CD4-positive, alpha-beta T cell (primary cell): ENCODE results near the gene RUNX1. TPM values are rescaled to one million over a fixed set of nuclear protein-coding genes. Genes with fewer than 3 reads are reported as not detected.
A peak's percentile ranks its signal among the peaks of the same experiment; 100 is the strongest.

Experiments
- ATAC-seq: fragments of 200-7000 bp; cut with Tn5 transposase; one replicate; pipeline ENCODE4 v1.10.0; 2022; ENCODE audit warnings: mild to moderate bottlenecking; ENCODE audit not compliant: poor library complexity
- CTCF ChIA-PET: fragments of 350-600 bp; sonication (Branson Sonifier 250); formaldehyde crosslinking; loops from one replicate; lab custom pipeline; 2021; ENCODE audit warnings: antibody characterized with exemption, inconsistent platforms; lab: Charles Lee
- POLR2A ChIA-PET: fragments of 350-600 bp; sonication (Branson Sonifier 250); formaldehyde crosslinking; loops from one replicate; lab custom pipeline; 2021; ENCODE audit warnings: antibody characterized with exemption, inconsistent platforms; lab: Charles Lee
- DNase-seq, 14 experiments: peaks; one replicate each; pipeline ENCODE4 v3.0.0-alpha.2; 2013 to 2020; ENCODE audit warnings: mixed read lengths in 2 of 14
- H3K27ac ChIP-seq, 2 donors: one replicate each; pipeline versions ENCODE4 v1.5.1 to v1.7.0; 2013; ENCODE audit warnings: low read length in 2 of 2, low read depth in 1 of 2, mild to moderate bottlenecking in 1 of 2
- H3K27me3 ChIP-seq, 2 experiments: 1 replicate in 1 of 2; 2 replicates in 1 of 2; pipeline versions ENCODE4 v1.6.1 to v1.7.0; 2013; ENCODE audit warnings: low read length in 2 of 2, control low read depth in 1 of 2, mild to moderate bottlenecking in 1 of 2, moderate library complexity in 1 of 2; ENCODE audit not compliant: insufficient read depth in 2 of 2, control insufficient read depth in 1 of 2
- H3K36me3 ChIP-seq: one replicate; pipeline ENCODE4 v1.6.1; 2013; ENCODE audit warnings: low read length, control low read depth; ENCODE audit not compliant: insufficient read depth
- H3K4me1 ChIP-seq: one replicate; pipeline ENCODE4 v1.6.1; 2013; ENCODE audit warnings: low read length, control low read depth; ENCODE audit not compliant: insufficient read depth
- H3K4me3 ChIP-seq: one replicate; pipeline ENCODE4 v1.5.1; 2013; ENCODE audit warnings: mild to moderate bottlenecking, low read length, moderate library complexity
- H3K9me3 ChIP-seq, 2 experiments: 1 replicate in 1 of 2; 2 replicates in 1 of 2; pipeline versions ENCODE4 v1.6.1 to v1.7.0; 2013; ENCODE audit warnings: low read length in 2 of 2, mild to moderate bottlenecking in 2 of 2, control low read depth in 1 of 2, moderate library complexity in 1 of 2; ENCODE audit not compliant: control insufficient read depth in 1 of 2, insufficient read depth in 1 of 2
- H3K27ac Mint-ChIP-seq: one replicate; pipeline ENCODE4 v1.8.0; 2020; ENCODE audit warnings: mixed read lengths
- H3K27me3 Mint-ChIP-seq: one replicate; pipeline ENCODE4 v1.8.0; 2021; ENCODE audit warnings: mixed read lengths
- H3K36me3 Mint-ChIP-seq: one replicate; pipeline ENCODE4 v1.8.0; 2021; ENCODE audit warnings: low read depth, mixed read lengths
- H3K4me1 Mint-ChIP-seq: one replicate; pipeline ENCODE4 v1.8.0; 2021; ENCODE audit warnings: low read depth, mixed read lengths
- H3K4me3 Mint-ChIP-seq: one replicate; pipeline ENCODE4 v1.8.0; 2020; ENCODE audit warnings: mild to moderate bottlenecking, mixed read lengths
- H3K9me3 Mint-ChIP-seq: one replicate; pipeline ENCODE4 v1.8.0; 2020; ENCODE audit warnings: mixed read lengths
- intact Hi-C, 2 experiments: fragments of 100-400 bp; cut with DNase I in 1 of 2; cut with micrococcal nuclease in 1 of 2; formaldehyde crosslinking; loops; one replicate each; pipeline versions ENCODE4 v1.15.1 to v1.9.0; 2023 to 2025; cut with DNase I, micrococcal nuclease
- total RNA-seq, 174 experiments: library from RNA in 2 of 174; stranded (reverse) in 2 of 174; gene quantifications; one replicate each; pipeline ENCODE4 v1.2.3 and lab custom pipeline; 2021 to 2026
- TF ChIP-seq, protein P1 (sequence below): fragments of 200-600 bp; IDR thresholded peaks from one replicate; pipeline ENCODE4 v1.8.0; 2022; ENCODE audit warnings: antibody characterized with exemption, mild to moderate bottlenecking

RUNX1 gene
- total RNA-seq, 2 experiments from 2014 or later: 71.7 to 74.3 TPM

DNA sequence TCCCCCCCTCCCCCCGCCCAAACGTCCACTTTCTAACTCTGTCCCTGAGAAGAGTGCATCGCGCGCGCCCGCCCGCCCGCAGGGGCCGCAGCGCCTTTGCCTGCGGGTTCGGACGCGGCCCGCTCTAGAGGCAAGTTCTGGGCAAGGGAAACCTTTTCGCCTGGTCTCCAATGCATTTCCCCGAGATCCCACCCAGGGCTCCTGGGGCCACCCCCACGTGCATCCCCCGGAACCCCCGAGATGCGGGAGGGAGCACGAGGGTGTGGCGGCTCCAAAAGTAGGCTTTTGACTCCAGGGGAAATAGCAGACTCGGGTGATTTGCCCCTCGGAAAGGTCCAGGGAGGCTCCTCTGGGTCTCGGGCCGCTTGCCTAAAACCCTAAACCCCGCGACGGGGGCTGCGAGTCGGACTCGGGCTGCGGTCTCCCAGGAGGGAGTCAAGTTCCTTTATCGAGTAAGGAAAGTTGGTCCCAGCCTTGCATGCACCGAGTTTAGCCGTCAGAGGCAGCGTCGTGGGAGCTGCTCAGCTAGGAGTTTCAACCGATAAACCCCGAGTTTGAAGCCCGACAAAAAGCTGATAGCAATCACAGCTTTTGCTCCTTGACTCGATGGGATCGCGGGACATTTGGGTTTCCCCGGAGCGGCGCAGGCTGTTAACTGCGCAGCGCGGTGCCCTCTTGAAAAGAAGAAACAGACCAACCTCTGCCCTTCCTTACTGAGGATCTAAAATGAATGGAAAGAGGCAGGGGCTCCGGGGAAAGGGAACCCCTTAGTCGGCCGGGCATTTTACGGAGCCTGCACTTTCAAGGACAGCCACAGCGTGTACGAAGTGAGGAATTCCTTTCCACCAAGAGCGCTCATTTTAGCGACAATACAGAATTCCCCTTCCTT, 158.1 kb downstream of the RUNX1 start:
- peak in 4 of 14 experiments; percentile 31 to 46 (median 41) for DNase-seq
- intact Hi-C loops: loop anchor here (1.0 to 10.0 kb wide), 4 partner anchors 76 to 724 kb away; no protein-coding TSS in a partner anchor
- ATAC-seq: no peak
- H3K27ac ChIP-seq: peak overlapping the region in 1 of 2 donors; percentile 79
- TF ChIP-seq, protein P1, sequence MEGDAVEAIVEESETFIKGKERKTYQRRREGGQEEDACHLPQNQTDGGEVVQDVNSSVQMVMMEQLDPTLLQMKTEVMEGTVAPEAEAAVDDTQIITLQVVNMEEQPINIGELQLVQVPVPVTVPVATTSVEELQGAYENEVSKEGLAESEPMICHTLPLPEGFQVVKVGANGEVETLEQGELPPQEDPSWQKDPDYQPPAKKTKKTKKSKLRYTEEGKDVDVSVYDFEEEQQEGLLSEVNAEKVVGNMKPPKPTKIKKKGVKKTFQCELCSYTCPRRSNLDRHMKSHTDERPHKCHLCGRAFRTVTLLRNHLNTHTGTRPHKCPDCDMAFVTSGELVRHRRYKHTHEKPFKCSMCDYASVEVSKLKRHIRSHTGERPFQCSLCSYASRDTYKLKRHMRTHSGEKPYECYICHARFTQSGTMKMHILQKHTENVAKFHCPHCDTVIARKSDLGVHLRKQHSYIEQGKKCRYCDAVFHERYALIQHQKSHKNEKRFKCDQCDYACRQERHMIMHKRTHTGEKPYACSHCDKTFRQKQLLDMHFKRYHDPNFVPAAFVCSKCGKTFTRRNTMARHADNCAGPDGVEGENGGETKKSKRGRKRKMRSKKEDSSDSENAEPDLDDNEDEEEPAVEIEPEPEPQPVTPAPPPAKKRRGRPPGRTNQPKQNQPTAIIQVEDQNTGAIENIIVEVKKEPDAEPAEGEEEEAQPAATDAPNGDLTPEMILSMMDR: no peak
- Mint-ChIP-seq H3K9me3 (no peaks in the 10 kb centered on the region), H3K4me1 (peaks cover 69% of the 10 kb centered on the region), H3K27ac (peak overlapping the region; percentile 57), H3K4me3 (peak overlapping the region; percentile 83), H3K27me3 (no peaks in the 10 kb centered on the region), H3K36me3 (peaks cover 20% of the 10 kb centered on the region)
- H3K36me3 ChIP-seq: no peaks in the 10 kb centered on the region
- ChIA-PET POLR2A (interaction anchor here (1.2 to 7.9 kb wide), 8 partner anchors 43 to 160 kb away, joined by 3 to 115 read pairs (median 5); partner anchors contain the start of gene RUNX1), CTCF (interaction anchor here (1.0 to 2.1 kb wide), 20 partner anchors 10 to 510 kb away, joined by 3 to 25 read pairs (median 8); partner anchors contain the start of gene RUNX1)
- no peaks in the 10 kb centered on the region for H3K9me3 ChIP-seq
- H3K4me3 ChIP-seq: peak overlapping the region; percentile 80
- no peaks in the 10 kb centered on the region for H3K27me3 ChIP-seq
- H3K4me1 ChIP-seq: peaks cover 44% of the 10 kb centered on the region

DNA sequence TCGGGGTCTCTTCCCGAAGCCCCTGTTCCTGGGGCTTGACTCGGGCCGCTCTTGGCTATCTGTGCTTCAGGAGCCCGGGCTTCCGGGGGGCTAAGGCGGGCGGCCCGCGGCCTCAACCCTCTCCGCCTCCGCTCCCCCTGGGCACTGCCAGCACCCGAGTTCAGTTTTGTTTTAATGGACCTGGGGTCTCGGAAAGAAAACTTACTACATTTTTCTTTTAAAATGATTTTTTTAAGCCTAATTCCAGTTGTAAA, 158.7 kb downstream of the RUNX1 start:
- Histone ChIP-seq H3K27me3 (no peaks in the 10 kb centered on the region), H3K4me1 (peaks cover 47% of the 10 kb centered on the region), H3K4me3 (peak overlapping the region; percentile 80), H3K36me3 (no peaks in the 10 kb centered on the region), H3K9me3 (no peaks in the 10 kb centered on the region), H3K27ac (peak overlapping the region in 1 of 2 donors; percentile 79)
- H3K27ac Mint-ChIP-seq: peak overlapping the region; percentile 57
- intact Hi-C loops: loop anchor here (1.0 to 10.0 kb wide), 4 partner anchors 77 to 724 kb away; no protein-coding TSS in a partner anchor
- CTCF ChIA-PET: interaction anchor here (0.8 to 2.1 kb wide), 29 partner anchors 11 to 510 kb away, joined by 3 to 25 read pairs (median 5); partner anchors contain the start of gene RUNX1
- TF ChIP-seq, protein P1: no peak
- no peaks in the 10 kb centered on the region for H3K27me3 Mint-ChIP-seq
- peaks cover 20% of the 10 kb centered on the region for H3K36me3 Mint-ChIP-seq
- no peak for DNase-seq
- POLR2A ChIA-PET: interaction anchor here (0.6 to 7.9 kb wide), 19 partner anchors 9 to 617 kb away, joined by 3 to 115 read pairs (median 4); partner anchors contain the start of gene RUNX1
- peak overlapping the region; percentile 15 for H3K4me3 Mint-ChIP-seq
- ATAC-seq: no peak
- H3K4me1 Mint-ChIP-seq: peaks cover 69% of the 10 kb centered on the region
- H3K9me3 Mint-ChIP-seq: no peaks in the 10 kb centered on the region

DNA sequence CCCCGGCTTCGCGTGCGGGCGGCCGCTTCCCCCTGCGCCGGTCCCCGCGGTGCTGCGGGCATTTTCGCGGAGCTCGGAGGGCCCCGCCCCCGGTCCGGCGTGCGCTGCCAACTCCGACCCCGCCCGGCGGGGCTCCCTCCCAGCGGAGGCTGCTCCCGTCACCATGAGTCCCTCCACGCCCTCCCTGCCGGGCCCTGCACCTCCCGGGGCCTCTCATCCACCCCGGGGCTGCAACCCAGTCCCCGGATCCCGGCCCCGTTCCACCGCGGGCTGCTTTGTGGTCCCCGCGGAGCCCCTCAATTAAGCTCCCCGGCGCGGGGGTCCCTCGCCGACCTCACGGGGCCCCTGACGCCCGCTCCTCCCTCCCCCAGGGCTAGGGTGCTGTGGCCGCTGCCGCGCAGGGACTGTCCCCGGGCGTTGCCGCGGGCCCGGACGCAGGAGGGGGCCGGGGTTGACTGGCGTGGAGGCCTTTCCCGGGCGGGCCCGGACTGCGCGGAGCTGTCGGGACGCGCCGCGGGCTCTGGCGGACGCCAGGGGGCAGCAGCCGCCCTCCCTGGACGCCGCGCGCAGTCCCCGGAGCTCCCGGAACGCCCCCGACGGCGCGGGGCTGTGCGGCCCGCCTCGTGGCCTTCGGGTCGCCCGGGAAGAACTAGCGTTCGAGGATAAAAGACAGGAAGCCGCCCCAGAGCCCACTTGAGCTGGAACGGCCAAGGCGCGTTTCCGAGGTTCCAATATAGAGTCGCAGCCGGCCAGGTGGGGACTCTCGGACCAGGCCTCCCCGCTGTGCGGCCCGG, 159.2 kb downstream of the RUNX1 start:
- TF ChIP-seq, protein P1: peak; percentile 70
- Histone ChIP-seq H3K27ac (peak overlapping the region in 1 of 2 donors; percentile 79), H3K36me3 (no peaks in the 10 kb centered on the region), H3K4me1 (peaks cover 51% of the 10 kb centered on the region), H3K27me3 (no peaks in the 10 kb centered on the region), H3K9me3 (no peaks in the 10 kb centered on the region), H3K4me3 (peak overlapping the region; percentile 80)
- H3K36me3 Mint-ChIP-seq: peaks cover 20% of the 10 kb centered on the region
- no peaks in the 10 kb centered on the region for H3K27me3 Mint-ChIP-seq
- ATAC-seq: peak; percentile 43
- CTCF ChIA-PET: interaction anchor here (0.6 to 2.1 kb wide), 48 partner anchors 10 to 511 kb away, joined by 3 to 25 read pairs (median 5); partner anchors contain the start of gene RUNX1
- intact Hi-C loops: loop anchor here (1.0 to 10.0 kb wide), 6 partner anchors 77 to 725 kb away; no protein-coding TSS in a partner anchor
- peak; percentile 46 to 90 (median 64) for DNase-seq
- POLR2A ChIA-PET: interaction anchor here (0.6 to 7.9 kb wide), 21 partner anchors 10 to 618 kb away, joined by 3 to 115 read pairs (median 4); partner anchors contain the start of gene RUNX1
- no peaks in the 10 kb centered on the region for H3K9me3 Mint-ChIP-seq
- peaks cover 67% of the 10 kb centered on the region for H3K4me1 Mint-ChIP-seq
- peak overlapping the region; percentile 93 for H3K4me3 Mint-ChIP-seq
- H3K27ac Mint-ChIP-seq: peak overlapping the region; percentile 88
